HG03460 (cell line): Measurements from ENCODE around the gene LNX1.

Experiments used
- ATAC-seq: cut with Tn5 transposase; IDR thresholded peaks from one replicate; pipeline ENCODE4 v1.9.1; 2021; ENCODE audit not compliant: unreplicated experiment

LNX1 gene

GRCh38 chr4:53538756-53539155 lies 52.5 kb downstream of the LNX1 start:
- no peak for ATAC-seq

- no peak for ATAC-seq
Observed at GRCh38 chr4:53537606-53538005, 53.7 kb downstream of the LNX1 start.

GRCh38 chr4:53536328-53536727 lies 55.0 kb downstream of the LNX1 start:
- no peak for ATAC-seq

- ATAC-seq: no peak
Observed at GRCh38 chr4:53535567-53535966, 55.7 kb downstream of the LNX1 start.

GRCh38 chr4:53534684-53535083 lies 56.6 kb downstream of the LNX1 start:
- no peak for ATAC-seq

- ATAC-seq: no peak
Observed at GRCh38 chr4:53532521-53532920, 58.8 kb downstream of the LNX1 start.

- ATAC-seq: no peak
Observed at GRCh38 chr4:53531585-53532224, 59.6 kb downstream of the LNX1 start.

GRCh38 chr4:53529025-53529424 lies 62.3 kb downstream of the LNX1 start:
- ATAC-seq: no peak

GRCh38 chr4:53527930-53528329 lies 63.4 kb downstream of the LNX1 start:
- ATAC-seq: no peak

- ATAC-seq: no peak
Observed at GRCh38 chr4:53527326-53527725, 64.0 kb downstream of the LNX1 start.

- ATAC-seq: no peak
Observed at GRCh38 chr4:53522334-53522733, 69.0 kb downstream of the LNX1 start.

- no peak for ATAC-seq
Observed at GRCh38 chr4:53520116-53520515, 71.2 kb downstream of the LNX1 start.

- ATAC-seq: no peak
Observed at GRCh38 chr4:53518807-53519206, 72.5 kb downstream of the LNX1 start.

- no peak for ATAC-seq
Observed at GRCh38 chr4:53515076-53515475, 76.2 kb downstream of the LNX1 start.

- no peak for ATAC-seq
Observed at GRCh38 chr4:53514509-53514908, 76.8 kb downstream of the LNX1 start.

GRCh38 chr4:53512608-53513007 lies 78.7 kb downstream of the LNX1 start:
- no peak for ATAC-seq

- ATAC-seq: no peak
Observed at GRCh38 chr4:53511014-53511413, 80.3 kb downstream of the LNX1 start.

GRCh38 chr4:53510321-53510720 lies 81.0 kb downstream of the LNX1 start:
- no peak for ATAC-seq

- ATAC-seq: no peak
Observed at GRCh38 chr4:53508446-53508845, 82.8 kb downstream of the LNX1 start.

- ATAC-seq: no peak
Observed at GRCh38 chr4:53507671-53508286, 83.5 kb downstream of the LNX1 start.

GRCh38 chr4:53507058-53507457 lies 84.2 kb downstream of the LNX1 start:
- no peak for ATAC-seq

- ATAC-seq: no peak
Observed at GRCh38 chr4:53505947-53506346, 85.3 kb downstream of the LNX1 start.

GRCh38 chr4:53502094-53502493 lies 89.2 kb downstream of the LNX1 start:
- ATAC-seq: no peak
